Right lung (tissue), 10 donors: Measurements from ENCODE around the gene EFCAB6. TPM values are rescaled to one million over a fixed set of nuclear protein-coding genes. Genes with fewer than 3 reads are reported as not detected.

ENCODE experiments used
- DNase-seq, 2 donors: peaks; one replicate each; pipeline ENCODE4 v3.0.0-alpha.2; 2013
- long read RNA-seq, 8 donors: transcript quantifications; one replicate each; lab custom pipeline, GENCODE V29; 2026
- polyA plus RNA-seq, 5 donors: library from polyadenylated mRNA; unstranded; fragments of 120-200 nt; gene quantifications; one replicate each; pipeline versions ENCODE4 v1.2.1 to v1.2.3, GENCODE V29; 2013; ENCODE audit warnings: inconsistent platforms in 1 of 5, low replicate concordance in 1 of 5; ENCODE audit not compliant: insufficient read length in 5 of 5, insufficient read depth in 1 of 5

The EFCAB6 gene, protein sequence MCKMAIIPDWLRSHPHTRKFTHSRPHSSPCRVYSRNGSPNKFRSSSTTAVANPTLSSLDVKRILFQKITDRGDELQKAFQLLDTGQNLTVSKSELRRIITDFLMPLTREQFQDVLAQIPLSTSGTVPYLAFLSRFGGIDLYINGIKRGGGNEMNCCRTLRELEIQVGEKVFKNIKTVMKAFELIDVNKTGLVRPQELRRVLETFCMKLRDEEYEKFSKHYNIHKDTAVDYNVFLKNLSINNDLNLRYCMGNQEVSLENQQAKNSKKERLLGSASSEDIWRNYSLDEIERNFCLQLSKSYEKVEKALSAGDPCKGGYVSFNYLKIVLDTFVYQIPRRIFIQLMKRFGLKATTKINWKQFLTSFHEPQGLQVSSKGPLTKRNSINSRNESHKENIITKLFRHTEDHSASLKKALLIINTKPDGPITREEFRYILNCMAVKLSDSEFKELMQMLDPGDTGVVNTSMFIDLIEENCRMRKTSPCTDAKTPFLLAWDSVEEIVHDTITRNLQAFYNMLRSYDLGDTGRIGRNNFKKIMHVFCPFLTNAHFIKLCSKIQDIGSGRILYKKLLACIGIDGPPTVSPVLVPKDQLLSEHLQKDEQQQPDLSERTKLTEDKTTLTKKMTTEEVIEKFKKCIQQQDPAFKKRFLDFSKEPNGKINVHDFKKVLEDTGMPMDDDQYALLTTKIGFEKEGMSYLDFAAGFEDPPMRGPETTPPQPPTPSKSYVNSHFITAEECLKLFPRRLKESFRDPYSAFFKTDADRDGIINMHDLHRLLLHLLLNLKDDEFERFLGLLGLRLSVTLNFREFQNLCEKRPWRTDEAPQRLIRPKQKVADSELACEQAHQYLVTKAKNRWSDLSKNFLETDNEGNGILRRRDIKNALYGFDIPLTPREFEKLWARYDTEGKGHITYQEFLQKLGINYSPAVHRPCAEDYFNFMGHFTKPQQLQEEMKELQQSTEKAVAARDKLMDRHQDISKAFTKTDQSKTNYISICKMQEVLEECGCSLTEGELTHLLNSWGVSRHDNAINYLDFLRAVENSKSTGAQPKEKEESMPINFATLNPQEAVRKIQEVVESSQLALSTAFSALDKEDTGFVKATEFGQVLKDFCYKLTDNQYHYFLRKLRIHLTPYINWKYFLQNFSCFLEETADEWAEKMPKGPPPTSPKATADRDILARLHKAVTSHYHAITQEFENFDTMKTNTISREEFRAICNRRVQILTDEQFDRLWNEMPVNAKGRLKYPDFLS (N-terminal part only)
- polyA plus RNA-seq = 1 to 10 TPM; 3.4 to 5.9 (median 3.9) TPM
- long read RNA-seq, donor 1, partial matches to known transcripts = 263 of 263 reads
- long read RNA-seq, donor 1, other reads (novel, unspliced or antisense) = 0 of 263 reads
- long read RNA-seq, donor 2 = 0 reads
- long read RNA-seq, donor 3 = 0 reads
- long read RNA-seq, donor 4 = 0 reads
- long read RNA-seq, donor 5 = 0 reads
- long read RNA-seq, donor 6 = 0 reads
- long read RNA-seq, donor 7 = 0 reads
- long read RNA-seq, donor 8 = 0 reads

DNA sequence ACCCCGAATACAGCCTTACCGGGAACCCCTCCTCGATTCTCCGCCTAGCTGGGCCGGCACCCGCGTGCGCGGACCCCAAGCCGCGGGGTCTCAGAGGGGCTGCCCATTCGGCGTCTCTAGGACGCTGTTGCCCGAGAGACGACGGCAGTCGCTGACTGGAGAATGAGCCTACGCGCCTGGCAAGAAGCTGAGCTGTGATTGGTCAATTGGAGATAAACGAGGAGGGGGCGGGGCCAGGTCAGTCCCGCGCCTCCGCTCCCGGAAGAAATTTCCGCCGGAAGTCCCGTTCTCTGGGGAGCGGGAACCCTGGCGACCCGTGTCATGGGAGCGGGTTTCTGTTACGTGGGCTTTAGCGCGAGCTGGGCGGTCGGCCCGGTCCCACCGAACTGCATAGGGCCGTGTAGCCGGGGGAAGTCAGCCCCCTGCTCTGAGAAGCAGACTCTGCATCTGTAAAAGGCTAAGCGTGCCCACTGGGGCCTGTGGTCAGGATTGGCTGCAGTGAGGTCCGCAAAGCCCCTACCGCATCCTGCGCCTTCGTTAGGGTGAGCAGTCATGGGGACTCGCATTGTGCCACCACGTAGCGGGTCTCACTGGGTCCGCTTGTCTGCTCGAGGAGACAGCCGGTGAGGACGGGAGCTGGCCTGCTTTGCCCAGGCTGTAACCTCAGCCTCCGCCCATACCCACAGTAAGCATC, at the start of gene EFCAB6:
Gene EFCAB6 (minus strand): TSS at position 157 of the 694 bp plus-strand sequence. CDS start 29,987 bp downstream, outside the sequence.
- DNase-seq = peak; percentile 94 to 96

DNA sequence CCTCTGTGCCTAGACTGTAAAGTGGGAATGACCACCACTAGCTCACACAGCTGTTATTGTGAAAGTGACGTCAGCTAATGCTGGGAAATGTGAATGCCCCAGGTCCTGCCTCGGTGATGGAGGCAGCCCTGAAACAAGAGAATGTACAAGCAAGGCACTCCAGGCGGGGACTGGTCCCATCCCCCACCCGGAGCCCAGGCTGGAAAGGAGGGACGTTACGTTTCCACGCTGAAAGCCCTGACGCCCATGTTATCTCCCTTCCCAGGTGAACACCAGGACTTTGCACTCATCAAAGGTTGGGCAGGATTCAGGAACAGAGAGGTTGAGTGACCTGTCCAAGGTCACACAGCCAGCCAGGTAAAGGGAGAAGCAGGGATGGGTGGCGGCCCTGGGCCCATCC, 49.4 kb upstream of the EFCAB6 start:
- DNase-seq = no peak

DNA sequence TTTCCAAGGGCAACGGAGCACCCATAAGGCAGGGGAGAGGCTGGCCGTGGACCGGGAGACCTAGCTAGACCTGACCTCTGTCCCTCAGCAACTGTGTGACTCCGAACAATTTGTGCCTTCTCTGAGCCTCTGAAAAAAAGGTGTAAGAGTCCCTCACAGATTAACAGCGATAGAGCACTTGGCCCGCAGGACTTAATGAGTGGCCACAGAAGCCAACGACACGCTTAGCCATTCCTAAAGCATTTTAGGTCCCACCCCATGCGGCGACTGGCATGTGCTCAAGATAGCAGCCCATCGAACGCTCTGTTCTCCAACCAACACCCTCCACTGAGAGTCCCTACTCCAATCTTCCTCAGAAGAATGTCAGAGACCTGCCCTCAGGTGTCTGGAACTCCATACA, 48.7 kb upstream of the EFCAB6 start:
- DNase-seq = no peak

DNA sequence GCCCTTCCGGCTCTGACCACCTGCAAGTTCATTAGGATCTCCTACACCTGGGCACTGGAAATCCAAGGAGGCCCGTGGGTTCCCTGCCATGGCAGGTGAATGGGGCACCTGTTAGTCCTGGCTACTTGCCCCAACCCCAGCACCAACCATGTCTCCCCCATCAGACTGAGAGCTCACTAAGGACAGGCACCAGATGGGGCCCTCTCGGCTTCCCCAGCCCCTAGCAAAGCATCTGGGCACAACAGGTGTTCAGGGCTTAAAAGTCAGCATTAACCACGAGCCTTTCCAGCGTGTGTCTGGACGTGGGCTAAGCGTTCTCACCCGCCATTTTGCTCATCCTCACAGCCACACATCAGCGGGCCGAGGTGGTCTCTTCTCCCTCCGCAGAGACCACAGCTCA, 48.0 kb upstream of the EFCAB6 start:
- DNase-seq = no peak

DNA sequence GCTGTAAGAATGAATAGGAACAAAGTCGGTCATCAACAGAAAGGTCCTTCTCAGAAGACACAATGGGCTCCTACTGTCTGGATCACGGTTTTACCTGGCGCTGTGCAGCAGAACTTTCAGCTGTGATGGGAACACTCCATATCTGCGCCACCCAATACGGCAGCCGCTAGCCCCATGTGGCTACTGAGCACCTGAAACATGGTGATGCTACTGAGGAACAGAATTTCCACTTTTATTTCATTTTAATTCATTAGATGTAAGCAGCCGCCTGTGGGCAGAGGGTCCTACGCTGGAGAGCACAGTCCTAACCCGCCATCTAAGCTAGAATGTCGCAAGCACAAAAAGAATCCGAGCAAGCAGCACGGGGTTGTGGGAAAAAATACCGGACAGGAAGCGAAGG, 47.5 kb upstream of the EFCAB6 start:
- DNase-seq = no peak

DNA sequence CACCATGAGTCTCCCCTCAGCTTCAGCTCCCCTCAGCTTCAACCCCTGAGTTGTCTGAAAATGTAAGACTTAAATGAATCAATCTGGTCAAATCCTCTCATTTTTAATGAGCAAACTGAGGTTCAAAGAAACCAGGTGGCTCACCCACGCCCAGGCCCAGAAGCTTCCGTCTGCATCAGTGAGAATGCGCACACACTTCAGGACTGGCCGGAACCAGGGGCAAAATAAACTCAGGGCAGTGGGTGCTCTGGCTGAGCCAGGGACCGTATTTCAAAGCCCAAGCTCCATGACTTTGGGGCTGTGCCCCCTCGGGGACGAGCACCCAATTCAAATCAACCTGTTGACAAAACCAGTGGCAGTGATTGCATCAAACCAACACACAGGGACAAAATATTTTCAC, 47.1 kb upstream of the EFCAB6 start:
- DNase-seq = no peak

DNA sequence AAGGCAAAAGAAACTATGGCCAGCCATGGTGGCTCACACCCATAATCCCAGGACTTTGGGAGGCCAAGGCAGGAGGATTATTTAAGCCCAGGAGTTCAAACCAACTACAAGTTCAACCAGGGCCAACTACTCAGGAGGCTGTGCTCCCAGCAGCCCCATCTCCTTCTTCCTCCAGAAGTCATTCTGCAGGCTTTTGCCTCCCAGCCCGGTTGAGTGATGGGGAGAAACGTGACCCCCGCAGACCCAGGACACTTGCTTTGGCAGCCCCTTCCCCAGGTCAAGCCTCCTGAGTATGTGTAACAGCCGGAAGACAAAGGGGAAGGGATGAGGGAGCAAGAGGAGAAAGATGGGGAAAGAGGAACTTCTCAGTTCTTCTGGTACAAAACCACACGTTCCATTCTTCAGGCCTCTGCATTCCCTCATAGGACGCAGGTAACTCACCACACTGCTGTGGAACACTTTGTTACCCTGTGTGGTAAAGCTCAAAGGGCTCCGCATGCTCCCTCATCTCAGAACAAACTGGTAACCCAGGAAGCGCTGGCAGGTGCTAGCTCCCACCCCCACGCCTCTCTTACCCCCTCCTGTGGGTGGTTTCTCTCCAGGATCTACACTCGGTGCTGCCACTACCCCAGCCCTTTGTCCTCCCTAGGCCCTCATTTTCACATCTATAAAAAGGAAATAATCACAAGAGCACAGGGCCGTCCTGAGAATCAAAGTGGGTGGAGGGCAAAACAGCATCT, 46.2 kb upstream of the EFCAB6 start:
- DNase-seq = no peak

DNA sequence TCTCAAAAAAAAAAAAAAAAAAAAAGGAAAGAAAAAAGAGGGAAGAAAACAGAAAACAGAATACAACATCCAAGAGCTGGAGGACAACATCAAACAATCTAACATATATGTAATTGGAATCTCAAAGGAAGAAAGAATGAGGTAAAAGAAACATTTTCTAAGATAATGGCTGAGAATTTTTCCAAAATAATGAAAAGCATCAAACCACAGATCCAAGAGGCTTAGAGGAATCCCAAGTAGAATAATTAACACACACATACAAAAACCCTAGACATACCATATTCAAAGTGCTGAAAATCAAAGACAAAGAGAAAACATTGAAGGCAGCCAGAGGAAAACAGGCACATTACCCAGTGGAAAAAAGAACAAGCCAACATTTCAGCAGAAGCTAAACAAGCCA, 45.3 kb upstream of the EFCAB6 start:
- no peak for DNase-seq

DNA sequence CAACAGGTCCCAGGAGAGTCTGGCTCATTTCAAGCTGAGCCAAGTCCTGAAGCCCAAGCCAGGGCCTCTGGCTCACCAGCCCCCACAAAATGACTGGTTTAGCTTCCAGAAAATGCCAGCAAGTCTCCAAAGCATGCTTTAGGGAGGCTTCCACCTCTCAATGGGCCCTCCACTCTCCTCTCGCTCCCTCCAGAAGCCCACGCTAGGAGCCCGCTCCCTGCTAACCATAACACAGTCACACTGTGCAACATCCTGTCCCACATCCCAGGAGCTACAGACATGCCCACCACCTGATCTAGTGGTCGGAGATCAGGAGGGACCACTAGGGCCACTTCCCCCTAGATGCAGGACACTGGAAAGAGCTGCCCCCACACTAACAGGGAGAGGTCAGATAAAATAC, 43.3 kb upstream of the EFCAB6 start:
- DNase-seq = no peak

DNA sequence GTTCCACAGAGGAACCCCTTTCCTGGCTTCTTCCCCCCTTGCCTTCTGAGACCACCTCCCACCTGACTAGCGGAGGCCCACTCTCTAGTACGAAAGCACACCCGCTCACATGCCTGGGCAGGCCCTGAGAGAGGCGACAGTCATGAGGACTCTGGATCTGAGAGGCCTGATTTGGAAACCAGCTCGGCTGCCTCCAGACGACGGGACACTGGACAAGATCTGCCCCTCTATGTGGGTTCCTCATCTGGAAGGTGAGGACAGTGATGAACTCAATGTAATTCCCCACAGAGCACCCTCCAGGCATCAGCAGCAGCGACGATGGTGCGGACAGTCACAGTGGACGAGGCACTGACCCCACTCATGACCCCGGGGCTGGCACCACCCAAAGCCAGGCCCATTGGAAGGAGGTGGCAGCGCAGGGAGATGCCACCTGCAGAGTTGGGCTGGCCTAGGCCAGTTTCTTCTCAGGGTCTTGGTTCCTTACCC, 42.7 kb upstream of the EFCAB6 start:
- DNase-seq = no peak

DNA sequence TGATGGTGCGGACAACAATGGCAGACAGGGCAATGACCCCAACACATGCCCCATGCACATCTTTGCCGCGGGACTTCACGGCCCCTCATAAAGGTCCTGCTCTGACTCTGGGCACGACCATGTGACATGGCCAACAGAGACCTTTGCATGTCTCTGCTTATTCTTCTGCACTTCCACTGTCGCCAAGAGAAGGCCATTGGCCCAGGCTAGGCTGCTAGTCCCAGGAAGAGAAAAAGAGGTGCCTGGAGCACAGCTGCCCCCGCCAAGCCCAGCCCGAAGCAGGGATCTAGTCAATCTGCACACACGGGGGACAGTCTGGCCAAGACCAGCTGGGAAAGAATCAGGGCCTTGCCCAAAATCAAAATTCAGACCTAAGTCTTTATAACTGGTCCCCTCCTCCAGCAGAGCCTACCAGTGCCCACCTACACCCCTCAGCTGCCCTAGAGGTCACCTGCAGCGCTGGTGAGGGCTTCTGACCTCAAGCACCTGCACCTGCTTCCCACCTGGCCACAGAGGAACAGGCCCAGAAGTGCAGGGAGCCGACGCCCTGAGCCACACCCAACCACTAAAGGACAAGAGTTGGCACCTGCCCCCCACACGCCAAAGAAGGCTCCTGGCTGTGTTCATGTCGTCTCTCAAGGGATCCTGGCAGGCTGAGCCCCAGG, 42.1 kb upstream of the EFCAB6 start:
- DNase-seq = no peak

DNA sequence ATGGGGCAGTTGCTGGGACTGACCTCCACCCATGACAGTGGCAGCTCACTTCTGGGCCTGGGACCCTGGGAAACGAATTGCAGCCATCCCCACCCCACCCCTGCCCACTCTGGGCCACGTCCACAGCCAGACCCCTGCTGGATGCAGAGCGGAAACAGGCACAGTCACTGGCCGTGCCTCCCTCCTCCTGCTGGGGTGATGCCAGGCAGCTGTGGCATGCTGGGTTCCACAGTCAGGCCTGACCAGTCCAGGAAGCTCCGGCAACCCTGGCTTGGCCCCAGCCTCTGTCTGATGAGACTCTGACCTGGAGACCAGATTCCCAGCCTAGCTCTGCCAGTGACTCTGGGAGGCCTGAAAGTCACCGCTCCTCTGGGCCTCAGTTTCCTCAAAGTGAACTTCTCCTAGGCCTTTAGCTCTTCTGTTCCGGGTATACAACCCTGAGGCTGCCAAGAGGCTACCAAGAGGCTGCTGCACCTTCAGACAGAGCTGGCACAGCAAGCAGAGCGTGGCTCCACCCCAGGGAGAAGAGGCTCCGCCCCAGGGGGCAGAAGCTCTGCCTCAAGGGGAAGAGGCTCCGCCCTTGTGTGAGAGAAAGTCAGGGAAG, 41.3 kb upstream of the EFCAB6 start:
- no peak for DNase-seq

DNA sequence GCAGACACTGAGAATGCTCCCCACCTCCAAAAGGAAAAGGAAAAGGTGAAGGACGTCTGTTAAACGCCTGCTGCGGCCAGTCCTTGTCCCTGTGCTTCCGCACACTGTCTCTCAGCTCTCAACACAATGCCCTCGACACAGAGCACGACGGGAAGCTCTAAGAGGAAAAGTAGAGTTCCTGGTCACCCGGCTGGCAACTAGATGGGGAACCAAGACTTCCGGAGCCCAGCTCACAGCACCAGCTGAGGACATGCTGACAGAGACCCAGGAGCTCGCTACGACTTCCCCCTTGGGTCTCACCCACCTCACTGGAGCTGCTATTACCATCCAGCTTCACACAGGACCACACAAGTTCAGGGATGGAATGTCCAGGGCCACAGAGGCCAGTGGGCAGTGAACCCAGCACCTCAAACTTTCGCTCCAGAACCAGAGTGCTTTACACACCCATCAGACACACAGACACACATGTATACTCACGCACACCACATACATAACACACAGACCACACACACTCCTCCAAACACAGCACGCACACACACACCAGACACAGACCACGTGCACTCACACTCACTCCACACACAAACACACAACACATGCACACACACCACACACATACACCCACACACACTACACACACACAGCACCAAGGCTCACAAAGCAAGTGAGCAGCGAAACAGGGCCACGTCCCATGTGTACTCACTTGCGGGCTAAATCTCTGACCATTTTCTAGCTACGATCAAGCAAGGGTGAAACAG, 40.6 kb upstream of the EFCAB6 start:
- DNase-seq = no peak

DNA sequence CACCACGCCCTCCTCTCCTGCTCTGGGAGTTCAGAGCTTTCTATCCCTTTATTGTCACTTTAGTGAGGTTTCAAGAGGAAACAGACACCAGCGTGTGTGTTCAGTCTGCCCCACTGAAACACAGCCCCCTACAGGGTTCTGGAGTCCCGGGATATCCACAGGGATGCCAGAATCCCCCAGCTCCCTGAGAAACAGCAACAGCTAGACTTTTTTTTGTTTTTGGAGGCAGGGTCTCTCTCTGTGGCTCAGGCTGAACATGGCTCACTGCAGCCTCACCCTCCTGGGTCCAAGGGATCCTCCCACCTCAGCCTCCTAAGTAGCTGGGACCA, 39.8 kb upstream of the EFCAB6 start:
- DNase-seq = no peak

DNA sequence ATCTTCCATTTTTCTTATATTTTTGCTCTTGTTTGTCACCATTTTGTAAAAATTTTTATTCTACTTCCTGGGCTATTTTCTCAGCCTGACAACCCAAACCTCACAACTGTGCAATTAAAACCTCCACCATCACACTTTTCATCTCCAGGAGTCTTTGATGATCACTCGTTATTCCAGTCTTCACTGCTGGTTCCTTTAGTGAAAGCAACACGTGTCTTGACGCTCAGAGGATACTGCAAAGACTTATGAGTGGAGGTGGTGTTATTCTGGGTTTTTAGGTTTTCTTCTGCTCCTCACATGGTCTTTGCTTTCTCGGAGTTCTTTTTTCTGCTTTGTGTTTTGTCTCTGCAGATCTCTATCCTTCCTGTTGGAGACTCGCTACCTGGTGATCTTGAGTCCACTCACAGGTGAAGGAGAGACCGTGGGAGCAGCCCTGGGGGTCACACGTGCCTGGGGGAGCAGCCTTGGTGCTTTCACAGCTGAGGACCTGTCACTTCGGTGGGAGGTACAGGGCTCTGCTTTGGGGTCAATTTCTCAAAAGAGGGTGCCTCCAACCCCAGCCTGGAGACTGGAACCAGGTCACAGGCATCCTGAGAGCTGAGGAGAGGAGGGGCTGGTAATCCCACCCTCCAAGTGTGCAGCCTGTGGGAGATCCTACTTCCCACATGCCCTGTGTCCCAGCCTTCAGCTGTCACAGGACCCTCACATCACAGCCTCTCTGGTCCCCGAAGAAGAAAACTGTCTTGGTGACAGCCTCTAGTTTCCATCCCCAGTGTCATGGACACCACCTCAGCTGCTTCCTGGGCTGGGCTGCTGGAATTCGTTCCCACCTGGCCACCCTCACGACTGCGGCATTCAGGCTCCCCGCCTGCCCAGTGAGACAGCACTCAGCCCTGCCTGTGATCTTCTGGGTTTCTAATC, 39.2 kb upstream of the EFCAB6 start:
- no peak for DNase-seq

DNA sequence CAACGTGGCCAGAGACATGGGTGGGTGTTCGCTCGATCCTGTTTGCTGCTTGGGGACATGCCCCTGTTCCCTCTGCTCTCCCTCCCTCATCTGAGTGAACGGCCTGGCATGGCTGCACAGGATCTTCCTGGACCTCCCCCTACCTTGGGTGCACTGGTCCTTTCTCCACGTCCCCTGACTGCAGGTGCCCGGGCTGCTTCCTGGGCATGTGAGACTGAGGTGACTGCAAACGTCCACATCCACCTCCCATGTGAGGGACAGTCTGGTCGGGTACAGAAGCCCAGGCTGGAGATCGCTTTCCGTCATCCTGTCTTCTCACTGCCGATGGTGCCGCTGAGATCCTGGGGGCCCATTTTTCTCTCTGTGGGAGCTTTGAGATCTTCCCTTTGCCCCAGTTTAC, 38.4 kb upstream of the EFCAB6 start:
- DNase-seq = no peak

DNA sequence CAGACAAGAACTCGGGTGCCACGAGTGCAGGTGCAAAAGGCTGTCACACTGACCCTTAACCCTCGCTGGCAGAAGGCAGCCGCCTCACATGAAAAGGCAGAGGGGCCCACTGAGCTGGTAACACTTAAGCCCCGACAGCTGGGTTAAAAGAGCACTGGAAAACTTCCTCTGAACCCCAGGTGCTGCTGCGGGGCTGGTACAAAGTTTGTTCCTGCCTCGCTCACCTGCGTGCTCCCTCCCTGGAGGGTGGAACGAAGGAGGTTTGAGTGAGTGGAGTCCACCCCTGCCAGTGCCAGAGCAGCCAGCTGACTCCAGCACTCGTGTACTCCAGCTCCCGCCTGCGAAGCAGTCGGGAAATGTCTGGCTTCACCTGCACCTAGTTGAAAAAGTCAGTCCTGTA, 37.6 kb upstream of the EFCAB6 start:
- DNase-seq = no peak
